K562 (cell line): ENCODE measurements around the gene E2F2. TPM values are rescaled to one million over a fixed set of nuclear protein-coding genes. Genes with fewer than 3 reads are reported as not detected.

ENCODE experiments used
- E2F3 ChIP-seq: fragments of 250-450 bp; sonication (Bioruptor Pico); IDR thresholded peaks from 2 replicates; pipeline ENCODE4 v1.4.0; 2020; ENCODE audit warnings: mild to moderate bottlenecking
- EGR1 ChIP-seq: fragments of 450-650 bp; conservative IDR thresholded peaks from 2 replicates; pipeline ENCODE4 v1.6.1; 2017; ENCODE audit warnings: mild to moderate bottlenecking
- HDAC1 ChIP-seq, 2 experiments: fragments of 450-650 bp; IDR thresholded peaks; 2 replicates each; pipeline ENCODE4 v1.6.1; 2016 to 2017; ENCODE audit warnings: inconsistent platforms in 1 of 2, mild to moderate bottlenecking in 1 of 2, moderate library complexity in 1 of 2
- ILF3 ChIP-seq: fragments of 450-650 bp; IDR thresholded peaks from 2 replicates; pipeline ENCODE4 v1.6.1; 2018; ENCODE audit warnings: antibody characterized with exemption, mild to moderate bottlenecking, moderate library complexity, borderline replicate concordance
- IRF1 ChIP-seq: sonication (generic); formaldehyde crosslinking; IDR thresholded peaks from 2 replicates; pipeline ENCODE4 v1.8.0; 2022; ENCODE audit warnings: missing genetic modification reagents, mild to moderate bottlenecking, borderline replicate concordance
- KDM5B ChIP-seq: fragments of 200-600 bp; sonication (generic); IDR thresholded peaks from 2 replicates; pipeline ENCODE4 v1.6.1; 2012; ENCODE audit warnings: low read depth, mild to moderate bottlenecking, moderate library complexity, low read length, control low read depth, inconsistent platforms; ENCODE audit not compliant: insufficient replicate concordance
- MAZ ChIP-seq, 2 experiments: fragments of 450-650 bp in 1 of 2; sonication (generic) in 1 of 2; formaldehyde crosslinking; IDR thresholded peaks in 1 of 2; conservative IDR thresholded peaks in 1 of 2; 2 replicates each; pipeline versions ENCODE4 v1.4.0 to v1.5.0; 2020; ENCODE audit warnings: mild to moderate bottlenecking in 1 of 2, missing genetic modification reagents in 1 of 2
- NFE2 ChIP-seq: IDR thresholded peaks from 2 replicates; pipeline ENCODE4 v1.6.1; 2014; ENCODE audit warnings: antibody characterized with exemption, low read depth
- NR3C1 ChIP-seq: sonication (generic); formaldehyde crosslinking; IDR thresholded peaks from 2 replicates; pipeline ENCODE4 v1.8.1; 2022; ENCODE audit warnings: missing genetic modification reagents
- PHF8 ChIP-seq: fragments of 200-600 bp; sonication (generic); IDR thresholded peaks from 2 replicates; pipeline ENCODE4 v1.6.1; 2012; ENCODE audit warnings: mixed run types, mild to moderate bottlenecking, inconsistent platforms, low read length, moderate library complexity, borderline replicate concordance
- RBM34 ChIP-seq: fragments of 200-400 bp; formaldehyde crosslinking; IDR thresholded peaks from 2 replicates; pipeline ENCODE4 v1.6.1; 2018; ENCODE audit warnings: low read length, borderline replicate concordance; ENCODE audit not compliant: insufficient read depth
- SRF ChIP-seq, 2 experiments: fragments of 250-450, 450-650 bp in 1 of 2; sonication (Bioruptor Pico) in 1 of 2; sonication (generic) in 1 of 2; formaldehyde crosslinking; IDR thresholded peaks; 2 replicates each; pipeline versions ENCODE4 v1.5.0 to v1.5.1; 2020 to 2022; ENCODE audit warnings: mild to moderate bottlenecking in 1 of 2, missing genetic modification reagents in 1 of 2
- THRAP3 ChIP-seq: fragments of 450-650 bp; IDR thresholded peaks from 2 replicates; pipeline ENCODE4 v1.6.1; 2016; ENCODE audit warnings: mild to moderate bottlenecking, inconsistent platforms, borderline replicate concordance
- YY1 ChIP-seq, 3 experiments: IDR thresholded peaks; 2 replicates each; pipeline ENCODE4 v1.6.1; 2011; ENCODE audit warnings: low read length in 2 of 3, mild to moderate bottlenecking in 2 of 3, moderate library complexity in 2 of 3, borderline replicate concordance in 1 of 3, control low read depth in 1 of 3, low read depth in 1 of 3; ENCODE audit not compliant: insufficient read depth in 3 of 3, insufficient replicate concordance in 2 of 3, control insufficient read depth in 1 of 3, insufficient read length in 1 of 3; ENCODE audit errors: extremely low read depth in 1 of 3
- ZBTB7A ChIP-seq: IDR thresholded peaks from 2 replicates; pipeline ENCODE4 v1.6.1; 2011; ENCODE audit warnings: low read depth, mild to moderate bottlenecking, low read length, moderate library complexity, borderline replicate concordance; ENCODE audit not compliant: control insufficient read depth
- ZNF184 ChIP-seq: sonication (generic); formaldehyde crosslinking; IDR thresholded peaks from 2 replicates; pipeline ENCODE4 v1.5.0; 2020; ENCODE audit warnings: missing genetic modification reagents
- ZNF507 ChIP-seq: conservative IDR thresholded peaks from 2 replicates; pipeline ENCODE4 v1.6.1; 2017; ENCODE audit warnings: missing genetic modification characterization, missing compliant biosample characterization
- ZNF518B ChIP-seq: fragments of 250-450 bp; sonication (Bioruptor Pico); IDR thresholded peaks from 2 replicates; pipeline ENCODE4 v1.5.0; 2021; ENCODE audit warnings: mild to moderate bottlenecking, moderate library complexity
- ZNF717 ChIP-seq: fragments of 250-450 bp; sonication (Bioruptor Pico); IDR thresholded peaks from 2 replicates; pipeline ENCODE4 v1.5.0; 2021
- ZNF740 ChIP-seq, 3 experiments: fragments of 200-800 bp in 1 of 3; sonication (Bioruptor generic) in 1 of 3; sonication (generic) in 1 of 3; formaldehyde crosslinking in 1 of 3; IDR thresholded peaks; 2 replicates each; pipeline versions ENCODE4 v1.6.1 to v1.8.0; 2016 to 2022; ENCODE audit warnings: mild to moderate bottlenecking in 2 of 3, missing compliant biosample characterization in 2 of 3, missing genetic modification characterization in 2 of 3, missing genetic modification reagents in 1 of 3
- polyA plus RNA-seq, 8 experiments: library from polyadenylated mRNA; depleted of rRNA in 4 of 8; stranded (reverse) in 5 of 8; unstranded in 3 of 8; fragments of >200 nt; fragmentation: Nextera tagmentation in 2 of 8; fragmentation: Illumina TruSeq in 1 of 8; extraction: Ambion mirVana in 2 of 8; extraction: Trizol in 1 of 8; gene quantifications; 2 replicates each; pipeline versions ENCODE4 v1.2.1 to v1.2.3, GENCODE V29; 2011 to 2014; ENCODE audit warnings: inconsistent platforms in 1 of 8, missing spikeins in 1 of 8
- total RNA-seq, 7 experiments: library from RNA; depleted of rRNA in 6 of 7; stranded (reverse); fragments of >200 nt in 6 of 7; fragmentation: Illumina TruSeq in 2 of 7; extraction: Trizol in 2 of 7; gene quantifications; 2 replicates each; pipeline versions ENCODE4 v1.2.1 to v1.2.3, GENCODE V29; 2011 to 2021; ENCODE audit warnings: low replicate concordance in 1 of 7

Gene E2F2
- total and polyA plus RNA-seq, 9 of the 15 experiments (the other 6 are each of a cell fraction or from before 2014, with no cell fraction given): 3.1 to 25.3 (median 11.4) TPM

- TF ChIP-seq YY1 (IDR thresholded peaks at IDR 0.05; ENCODE audit: borderline replicate concordance in 1 of 3, control insufficient read depth in 1 of 3, extremely low read depth in 1 of 3, insufficient read depth in 3 of 3, insufficient read length in 1 of 3, insufficient replicate concordance in 2 of 3, low read depth in 1 of 3, low read length in 2 of 3) (peak in 2 of 3 experiments; percentile 58 to 70), ZNF717 (CRISPR knock-in tag) (no peak), SRF (CRISPR knock-in tag; IDR thresholded peaks at IDR 0.05) (0 out of 4 replicates have a peak, but pooled peaks of 1 of the 2 experiments have one; percentile 10), ZBTB7A (peak; percentile 95; the same call in 1 of the 2 replicates), ZNF740 (CRISPR knock-in tag; IDR thresholded peaks at IDR 0.05) (0 out of 2 replicates have a peak, but pooled peaks have one; percentile 3), ZNF740 (tag; IDR thresholded peaks at IDR 0.05) (no peak; a peak in 1 of 4 replicates), PHF8 (peak; percentile 80; the same call in 1 of the 2 replicates), IRF1 (no peak), HDAC1 (IDR thresholded peaks at IDR 0.05) (no peak), RBM34 (no peak), ILF3 (no peak), NFE2 (no peak), THRAP3 (no peak), MAZ (CRISPR knock-in tag; conservative IDR thresholded peaks at IDR 0.05 in 1 of 2, IDR thresholded peaks at IDR 0.05 in 1 of 2) (peak; percentile 44 to 79), KDM5B (peak; percentile 81), ZNF518B (no peak), EGR1 (no peak), NR3C1 (CRISPR knock-in tag) (peak; percentile 52; the same call in 1 of the 2 replicates), ZNF184 (CRISPR knock-in tag) (no peak), ZNF507 (tag) (no peak), E2F3 (0 out of 2 replicates have a peak, but pooled peaks have one; percentile 9)
Observed at GRCh38 chr1:23483321-23484252, 47.4 kb downstream of the E2F2 start, which contains the start of gene ASAP3 (continued).
